ENCODE data around the gene TNFAIP8. TPM values are rescaled to one million over a fixed set of nuclear protein-coding genes. Genes with fewer than 3 reads are reported as not detected.

The TNFAIP8 gene
- total RNA-seq, 1 donor from 2014 or later = 25.9 TPM

GRCh38 chr5:119335261-119335677 is 20.6 kb upstream of the TNFAIP8 start:
- Histone ChIP-seq H3K9me3 (ENCODE audit: insufficient read depth, low read depth, low read length) (no peaks in the 10 kb centered on the region), H3K27me3 (ENCODE audit: insufficient read depth, low read length) (no peaks in the 10 kb centered on the region), H3K36me3 (ENCODE audit: insufficient read depth, low read length) (no peaks in the 10 kb centered on the region), H3K4me2 (ENCODE audit: low read length) (no peak overlapping the region), H3K4me1 (ENCODE audit: insufficient read depth, low read length) (no peaks in the 10 kb centered on the region), H4K20me1 (ENCODE audit: insufficient read depth, low read length) (no peaks in the 10 kb centered on the region), H3K4me3 (ENCODE audit: insufficient read depth, low read depth, low read length) (no peak overlapping the region), H3K27ac (ENCODE audit: low read depth, low read length) (no peak overlapping the region), H2AFZ (ENCODE audit: low read depth, low read length) (no peak overlapping the region), H3K79me2 (ENCODE audit: insufficient read depth, low read length) (peaks cover 5% of the 10 kb centered on the region), H3K9ac (ENCODE audit: low read length) (no peak overlapping the region)
- DNase-seq (ENCODE audit: low read depth) = no peak
- Mint-ChIP-seq H3K4me1 (ENCODE audit: low read depth, unreplicated experiment) (peaks cover 34% of the 10 kb centered on the region), H3K9me3 (ENCODE audit: unreplicated experiment) (no peaks in the 10 kb centered on the region), H3K27ac (ENCODE audit: unreplicated experiment) (peak overlapping the region; percentile 47), H3K27me3 (ENCODE audit: low read depth, unreplicated experiment) (no peaks in the 10 kb centered on the region), H3K4me3 (ENCODE audit: unreplicated experiment) (no peak overlapping the region), H3K36me3 (ENCODE audit: low read depth, unreplicated experiment) (no peaks in the 10 kb centered on the region)
- no peak for TF ChIP-seq EZH2 (IDR thresholded peaks at IDR 0.05; ENCODE audit: insufficient read depth, low read length)
- no peak for TF ChIP-seq CTCF (IDR thresholded peaks at IDR 0.05; ENCODE audit: insufficient read depth, low read depth, low read length)
- no peak for FAIRE-seq

GRCh38 chr5:119336262-119336661 is 19.6 kb upstream of the TNFAIP8 start:
- Mint-ChIP-seq H3K27ac (ENCODE audit: unreplicated experiment) (no peak overlapping the region), H3K36me3 (ENCODE audit: low read depth, unreplicated experiment) (no peaks in the 10 kb centered on the region), H3K4me3 (ENCODE audit: unreplicated experiment) (no peak overlapping the region), H3K4me1 (ENCODE audit: low read depth, unreplicated experiment) (peaks cover 33% of the 10 kb centered on the region), H3K9me3 (ENCODE audit: unreplicated experiment) (no peaks in the 10 kb centered on the region), H3K27me3 (ENCODE audit: low read depth, unreplicated experiment) (no peaks in the 10 kb centered on the region)
- no peaks in the 10 kb centered on the region for H3K36me3 ChIP-seq (ENCODE audit: insufficient read depth, low read length)
- H3K9me3 ChIP-seq (ENCODE audit: insufficient read depth, low read depth, low read length) = no peaks in the 10 kb centered on the region
- H2AFZ ChIP-seq (ENCODE audit: low read depth, low read length) = no peak overlapping the region
- H3K4me2 ChIP-seq (ENCODE audit: low read length) = no peak overlapping the region
- no peak overlapping the region for H3K9ac ChIP-seq (ENCODE audit: low read length)
- no peak overlapping the region for H3K27ac ChIP-seq (ENCODE audit: low read depth, low read length)
- DNase-seq (ENCODE audit: low read depth) (no peak), FAIRE-seq (no peak)
- H3K79me2 ChIP-seq (ENCODE audit: insufficient read depth, low read length) = peaks cover 5% of the 10 kb centered on the region
- TF ChIP-seq CTCF (IDR thresholded peaks at IDR 0.05; ENCODE audit: insufficient read depth, low read depth, low read length) (no peak), EZH2 (IDR thresholded peaks at IDR 0.05; ENCODE audit: insufficient read depth, low read length) (no peak)
- no peaks in the 10 kb centered on the region for H4K20me1 ChIP-seq (ENCODE audit: insufficient read depth, low read length)
- no peaks in the 10 kb centered on the region for H3K27me3 ChIP-seq (ENCODE audit: insufficient read depth, low read length)
- no peak overlapping the region for H3K4me3 ChIP-seq (ENCODE audit: insufficient read depth, low read depth, low read length)
- no peaks in the 10 kb centered on the region for H3K4me1 ChIP-seq (ENCODE audit: insufficient read depth, low read length)

GRCh38 chr5:119336845-119337580 is 18.8 kb upstream of the TNFAIP8 start:
- H3K36me3 Mint-ChIP-seq (ENCODE audit: low read depth, unreplicated experiment) = no peaks in the 10 kb centered on the region
- peaks cover 32% of the 10 kb centered on the region for H3K4me1 Mint-ChIP-seq (ENCODE audit: low read depth, unreplicated experiment)
- no peak overlapping the region for H3K4me3 ChIP-seq (ENCODE audit: insufficient read depth, low read depth, low read length)
- peaks cover 5% of the 10 kb centered on the region for H3K79me2 ChIP-seq (ENCODE audit: insufficient read depth, low read length)
- no peak overlapping the region for H3K27ac Mint-ChIP-seq (ENCODE audit: unreplicated experiment)
- H3K9me3 ChIP-seq (ENCODE audit: insufficient read depth, low read depth, low read length) = no peaks in the 10 kb centered on the region
- no peak overlapping the region for H3K4me2 ChIP-seq (ENCODE audit: low read length)
- no peak overlapping the region for H2AFZ ChIP-seq (ENCODE audit: low read depth, low read length)
- H3K9ac ChIP-seq (ENCODE audit: low read length) = no peak overlapping the region
- no peak for FAIRE-seq
- H3K4me3 Mint-ChIP-seq (ENCODE audit: unreplicated experiment) = no peak overlapping the region
- no peaks in the 10 kb centered on the region for H3K9me3 Mint-ChIP-seq (ENCODE audit: unreplicated experiment)
- no peaks in the 10 kb centered on the region for H3K27me3 Mint-ChIP-seq (ENCODE audit: low read depth, unreplicated experiment)
- H3K36me3 ChIP-seq (ENCODE audit: insufficient read depth, low read length) = no peaks in the 10 kb centered on the region
- no peak for TF ChIP-seq EZH2 (IDR thresholded peaks at IDR 0.05; ENCODE audit: insufficient read depth, low read length)
- no peak for TF ChIP-seq CTCF (IDR thresholded peaks at IDR 0.05; ENCODE audit: insufficient read depth, low read depth, low read length)
- DNase-seq (ENCODE audit: low read depth) = no peak
- H4K20me1 ChIP-seq (ENCODE audit: insufficient read depth, low read length) = no peaks in the 10 kb centered on the region
- H3K27ac ChIP-seq (ENCODE audit: low read depth, low read length) = no peak overlapping the region
- H3K4me1 ChIP-seq (ENCODE audit: insufficient read depth, low read length) = peaks cover 5% of the 10 kb centered on the region
- no peaks in the 10 kb centered on the region for H3K27me3 ChIP-seq (ENCODE audit: insufficient read depth, low read length)
